Measurements from ENCODE around the gene C22orf31. TPM values are rescaled to one million over a fixed set of nuclear protein-coding genes. Genes with fewer than 3 reads are reported as not detected.

Gene C22orf31
- total and polyA plus RNA-seq, 2 donors (not counting 3 experiments of a cell fraction or from before 2014, with no cell fraction given): not detected

DNA sequence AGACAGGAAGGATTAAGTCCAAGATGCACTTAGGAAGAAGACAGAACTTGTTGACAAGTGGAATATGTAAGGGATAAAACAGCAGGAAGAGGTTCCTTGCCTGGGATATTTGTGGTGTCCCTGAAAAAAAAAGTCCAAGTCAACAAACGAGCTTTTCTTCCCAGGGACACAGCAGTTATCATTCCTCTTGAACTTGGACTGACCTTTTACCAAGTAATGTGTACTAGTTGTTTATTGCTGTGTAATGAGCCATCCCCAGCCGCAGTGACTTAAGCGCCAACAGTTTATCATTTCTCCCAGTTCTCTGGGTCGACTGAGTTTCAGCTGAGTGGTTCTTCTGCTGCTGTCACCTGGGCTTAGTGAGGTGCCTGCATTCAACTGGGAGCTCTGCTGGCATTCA is 48.2 kb upstream of the C22orf31 start:
- no peak overlapping the region for H3K27ac ChIP-seq (ENCODE audit: insufficient read depth, low read depth, low read length)
- CTCF ChIA-PET: no interaction called here
- H3K9ac ChIP-seq (replicated peaks; ENCODE audit: extremely low read depth, insufficient read depth, low read length): no peak overlapping the region
- TF ChIP-seq GATA2 (IDR thresholded peaks at IDR 0.05; ENCODE audit: insufficient read depth, insufficient read length, low read depth, low read length) (no peak), EZH2 (IDR thresholded peaks at IDR 0.05; ENCODE audit: borderline replicate concordance, low read depth, low read length, severe bottlenecking) (no peak), MYC (IDR thresholded peaks at IDR 0.05; ENCODE audit: low read depth, low read length) (no peak), FOS (IDR thresholded peaks at IDR 0.05; ENCODE audit: borderline replicate concordance, insufficient read depth, low read length) (no peak), JUN (IDR thresholded peaks at IDR 0.05; ENCODE audit: borderline replicate concordance, insufficient read depth, insufficient read length, low read depth) (no peak), POLR2AphosphoS5 (IDR thresholded peaks at IDR 0.05; ENCODE audit: insufficient read depth, low read depth, low read length) (no peak), POLR2A (IDR thresholded peaks at IDR 0.05; ENCODE audit: low read depth, low read length) (no peak), MAX (IDR thresholded peaks at IDR 0.05; ENCODE audit: insufficient read depth, insufficient read length) (no peak)
- TF ChIP-seq, protein P1, sequence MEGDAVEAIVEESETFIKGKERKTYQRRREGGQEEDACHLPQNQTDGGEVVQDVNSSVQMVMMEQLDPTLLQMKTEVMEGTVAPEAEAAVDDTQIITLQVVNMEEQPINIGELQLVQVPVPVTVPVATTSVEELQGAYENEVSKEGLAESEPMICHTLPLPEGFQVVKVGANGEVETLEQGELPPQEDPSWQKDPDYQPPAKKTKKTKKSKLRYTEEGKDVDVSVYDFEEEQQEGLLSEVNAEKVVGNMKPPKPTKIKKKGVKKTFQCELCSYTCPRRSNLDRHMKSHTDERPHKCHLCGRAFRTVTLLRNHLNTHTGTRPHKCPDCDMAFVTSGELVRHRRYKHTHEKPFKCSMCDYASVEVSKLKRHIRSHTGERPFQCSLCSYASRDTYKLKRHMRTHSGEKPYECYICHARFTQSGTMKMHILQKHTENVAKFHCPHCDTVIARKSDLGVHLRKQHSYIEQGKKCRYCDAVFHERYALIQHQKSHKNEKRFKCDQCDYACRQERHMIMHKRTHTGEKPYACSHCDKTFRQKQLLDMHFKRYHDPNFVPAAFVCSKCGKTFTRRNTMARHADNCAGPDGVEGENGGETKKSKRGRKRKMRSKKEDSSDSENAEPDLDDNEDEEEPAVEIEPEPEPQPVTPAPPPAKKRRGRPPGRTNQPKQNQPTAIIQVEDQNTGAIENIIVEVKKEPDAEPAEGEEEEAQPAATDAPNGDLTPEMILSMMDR (IDR thresholded peaks at IDR 0.05; ENCODE audit: extremely low read depth in 1 of 2, insufficient read depth in 1 of 2, low read depth in 1 of 2, low read length in 2 of 2): no peak
- dilution Hi-C loops (cut with MboI; ENCODE audit: extremely low pct_ligation_motif_present, low sequenced_read_pairs): no loop called here
- no peaks in the 10 kb centered on the region for H4K20me1 ChIP-seq (replicated peaks; ENCODE audit: control insufficient read depth, extremely low read depth, insufficient read depth, low read length)
- intact Hi-C loops (cut with micrococcal nuclease): no loop called here
- POLR2A ChIA-PET: no interaction called here
- no peaks in the 10 kb centered on the region for H3K4me1 ChIP-seq (ENCODE audit: control insufficient read depth, extremely low read depth, insufficient read depth, low read length)
- no peaks in the 10 kb centered on the region for H3K9me3 ChIP-seq (replicated peaks; ENCODE audit: control insufficient read depth, insufficient read depth, low read length)
- no peaks in the 10 kb centered on the region for H3K79me2 ChIP-seq (ENCODE audit: control insufficient read depth, insufficient read depth, low read length)
- H3K9me1 ChIP-seq (replicated peaks; ENCODE audit: control insufficient read depth, extremely low read depth, insufficient read depth, low read length): no peaks in the 10 kb centered on the region
- no peak overlapping the region for H2AFZ ChIP-seq (ENCODE audit: low read depth, low read length)
- no peak for FAIRE-seq
- no peak overlapping the region for H3K4me2 ChIP-seq (ENCODE audit: insufficient read depth, low read length)
- H3K4me3 ChIP-seq (replicated peaks in 1 of 3; ENCODE audit: insufficient read depth in 1 of 3, low read depth in 1 of 3, low read length in 3 of 3): no peak overlapping the region
- no TSS peak for BruUV-seq (replicated peaks)
- H3K27me3 ChIP-seq (ENCODE audit: control insufficient read depth in 2 of 2, insufficient read depth in 2 of 2, low read length in 2 of 2): peaks cover 2 to 5% of the 10 kb centered on the region in 2 experiments
- no peaks in the 10 kb centered on the region for H3K36me3 ChIP-seq (ENCODE audit: control insufficient read depth in 2 of 2, extremely low read depth in 1 of 2, insufficient read depth in 2 of 2, low read length in 2 of 2)
- no peak for DNase-seq (ENCODE audit: low read depth, low spot score)
